MM.1S (cell line): ENCODE results near the gene RPH3AL.

Experiments used
- EZH2 ChIP-seq: fragments of 300-600 bp; sonication (generic); optimal IDR thresholded peaks from 2 replicates; pipeline ENCODE3; 2017; ENCODE audit warnings: low read depth, mild to moderate bottlenecking, antibody characterized with exemption, low read length, mixed read lengths
- EZH2phosphoT487 ChIP-seq: fragments of 300-600 bp; sonication (generic); IDR thresholded peaks from 2 replicates; pipeline ENCODE4 v1.6.1; 2018; ENCODE audit warnings: antibody characterized with exemption, low read length
- TF ChIP-seq, protein P1 (sequence below): fragments of 300-600 bp; sonication (generic); IDR thresholded peaks from 2 replicates; pipeline ENCODE4 v1.5.1; 2016; ENCODE audit warnings: antibody characterized with exemption, low read length, mixed read lengths

DNA sequence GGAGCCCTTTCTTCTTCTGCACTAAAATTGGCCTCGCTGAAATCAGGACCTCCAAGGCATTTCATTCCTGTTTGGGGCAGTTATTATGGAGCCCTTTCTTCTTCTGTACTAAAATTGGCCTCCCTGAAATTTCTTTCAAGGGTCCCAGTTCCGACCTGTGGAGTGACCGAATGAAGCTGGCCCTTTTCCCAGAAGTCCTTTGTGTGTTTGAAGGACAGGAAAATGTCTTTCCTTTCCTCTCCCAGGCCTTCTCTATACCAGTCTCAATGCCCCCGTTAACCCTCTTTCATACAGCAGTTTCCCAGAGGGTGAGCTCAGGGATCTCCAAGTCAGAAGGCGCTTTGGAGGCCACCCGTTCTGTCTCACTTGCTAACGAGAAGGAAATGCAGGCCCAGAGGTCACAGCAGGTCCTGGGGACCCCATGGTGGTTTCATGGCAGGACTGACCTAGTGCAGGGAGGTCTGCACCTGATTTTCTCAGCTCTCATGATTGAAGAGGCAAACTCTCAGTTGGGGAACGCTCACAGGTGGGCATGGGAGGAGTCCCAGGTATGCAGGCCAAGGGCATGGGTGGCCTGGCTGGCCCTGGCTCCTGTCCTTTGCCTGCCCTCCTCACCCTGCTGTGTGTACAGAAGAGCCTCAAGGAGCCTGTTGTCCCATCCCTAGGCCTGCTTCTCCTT is 134.0 kb downstream of the RPH3AL start:
- TF ChIP-seq, protein P1, sequence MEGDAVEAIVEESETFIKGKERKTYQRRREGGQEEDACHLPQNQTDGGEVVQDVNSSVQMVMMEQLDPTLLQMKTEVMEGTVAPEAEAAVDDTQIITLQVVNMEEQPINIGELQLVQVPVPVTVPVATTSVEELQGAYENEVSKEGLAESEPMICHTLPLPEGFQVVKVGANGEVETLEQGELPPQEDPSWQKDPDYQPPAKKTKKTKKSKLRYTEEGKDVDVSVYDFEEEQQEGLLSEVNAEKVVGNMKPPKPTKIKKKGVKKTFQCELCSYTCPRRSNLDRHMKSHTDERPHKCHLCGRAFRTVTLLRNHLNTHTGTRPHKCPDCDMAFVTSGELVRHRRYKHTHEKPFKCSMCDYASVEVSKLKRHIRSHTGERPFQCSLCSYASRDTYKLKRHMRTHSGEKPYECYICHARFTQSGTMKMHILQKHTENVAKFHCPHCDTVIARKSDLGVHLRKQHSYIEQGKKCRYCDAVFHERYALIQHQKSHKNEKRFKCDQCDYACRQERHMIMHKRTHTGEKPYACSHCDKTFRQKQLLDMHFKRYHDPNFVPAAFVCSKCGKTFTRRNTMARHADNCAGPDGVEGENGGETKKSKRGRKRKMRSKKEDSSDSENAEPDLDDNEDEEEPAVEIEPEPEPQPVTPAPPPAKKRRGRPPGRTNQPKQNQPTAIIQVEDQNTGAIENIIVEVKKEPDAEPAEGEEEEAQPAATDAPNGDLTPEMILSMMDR, result no peak
- no peak for TF ChIP-seq EZH2
- TF ChIP-seq EZH2phosphoT487, result no peak
